ENCODE measurements around the gene PLEK2. TPM values are rescaled to one million over a fixed set of nuclear protein-coding genes. Genes with fewer than 3 reads are reported as not detected.

PLEK2 gene
- total RNA-seq, 1 donor from 2014 or later, result not detected

- no peak for DNase-seq (ENCODE audit: low spot score)
- no peaks in the 10 kb centered on the region for H3F3A ChIP-seq (ENCODE audit: low read depth)
- no peaks in the 10 kb centered on the region for H3K9me3 Mint-ChIP-seq
- no peaks in the 10 kb centered on the region for H4K20me1 ChIP-seq (ENCODE audit: low read depth)
- no peaks in the 10 kb centered on the region for H3K36me3 Mint-ChIP-seq
- H3K9ac ChIP-seq, result no peak overlapping the region
- no peak overlapping the region for H3K27ac Mint-ChIP-seq
- peaks cover 14% of the 10 kb centered on the region for H3K4me1 ChIP-seq
- no peaks in the 10 kb centered on the region for H3K9me3 ChIP-seq (ENCODE audit: low read depth)
- H3K36me3 ChIP-seq, result no peaks in the 10 kb centered on the region
- H2AFZ ChIP-seq (replicated peaks), result no peak overlapping the region
- H3K4me3 Mint-ChIP-seq, result peak overlapping the region; percentile 21
- no peak overlapping the region for H3K27ac ChIP-seq
- H3K4me2 ChIP-seq, result no peak overlapping the region
- TF ChIP-seq EZH2 (IDR thresholded peaks at IDR 0.05) (no peak), EZH2phosphoT487 (IDR thresholded peaks at IDR 0.05) (no peak), CTCF (IDR thresholded peaks at IDR 0.05) (no peak)
- H3K4me1 Mint-ChIP-seq, result peaks cover 25% of the 10 kb centered on the region
- no peak overlapping the region for H3K4me3 ChIP-seq
- H3K79me2 ChIP-seq (ENCODE audit: low read depth), result no peaks in the 10 kb centered on the region
- H3K27me3 ChIP-seq, result peaks cover 4% of the 10 kb centered on the region
- H3K27me3 Mint-ChIP-seq (ENCODE audit: insufficient read depth, low read depth), result peaks cover 10% of the 10 kb centered on the region
These were observed 13.6 kb upstream of the PLEK2 start for GRCh38 chr14:67425608-67426007.

GRCh38 chr14:67424539-67424938 lies 12.6 kb upstream of the PLEK2 start:
- H3K9me3 Mint-ChIP-seq, result no peaks in the 10 kb centered on the region

GRCh38 chr14:67423424-67423823 lies 11.5 kb upstream of the PLEK2 start:
- no peak for DNase-seq (ENCODE audit: low spot score)
- no peaks in the 10 kb centered on the region for H3K36me3 Mint-ChIP-seq
- Histone ChIP-seq H3F3A (ENCODE audit: low read depth) (no peaks in the 10 kb centered on the region), H3K27me3 (peaks cover 4% of the 10 kb centered on the region), H3K27ac (no peak overlapping the region), H2AFZ (replicated peaks) (no peak overlapping the region), H3K4me1 (peaks cover 14% of the 10 kb centered on the region), H4K20me1 (ENCODE audit: low read depth) (no peaks in the 10 kb centered on the region), H3K4me3 (no peak overlapping the region), H3K79me2 (ENCODE audit: low read depth) (no peaks in the 10 kb centered on the region), H3K4me2 (no peak overlapping the region), H3K36me3 (no peaks in the 10 kb centered on the region), H3K9ac (no peak overlapping the region), H3K9me3 (ENCODE audit: low read depth) (no peaks in the 10 kb centered on the region)
- H3K9me3 Mint-ChIP-seq, result no peaks in the 10 kb centered on the region
- peaks cover 21% of the 10 kb centered on the region for H3K4me1 Mint-ChIP-seq
- H3K27me3 Mint-ChIP-seq (ENCODE audit: insufficient read depth, low read depth), result peaks cover 9% of the 10 kb centered on the region
- H3K4me3 Mint-ChIP-seq, result no peak overlapping the region
- H3K27ac Mint-ChIP-seq, result no peak overlapping the region
- TF ChIP-seq EZH2 (IDR thresholded peaks at IDR 0.05) (no peak), CTCF (IDR thresholded peaks at IDR 0.05) (no peak)

More at GRCh38 chr14:67424539-67424938, 12.6 kb upstream of the PLEK2 start:
- Histone ChIP-seq H3K27ac (no peak overlapping the region), H4K20me1 (ENCODE audit: low read depth) (no peaks in the 10 kb centered on the region), H3K4me3 (no peak overlapping the region), H3K4me2 (no peak overlapping the region), H2AFZ (replicated peaks) (no peak overlapping the region), H3K27me3 (peaks cover 4% of the 10 kb centered on the region), H3K9ac (no peak overlapping the region), H3K36me3 (no peaks in the 10 kb centered on the region), H3K4me1 (peaks cover 14% of the 10 kb centered on the region), H3K9me3 (ENCODE audit: low read depth) (no peaks in the 10 kb centered on the region), H3K79me2 (ENCODE audit: low read depth) (no peaks in the 10 kb centered on the region), H3F3A (ENCODE audit: low read depth) (no peaks in the 10 kb centered on the region)
- peaks cover 25% of the 10 kb centered on the region for H3K4me1 Mint-ChIP-seq
- H3K4me3 Mint-ChIP-seq, result no peak overlapping the region
- DNase-seq (ENCODE audit: low spot score), result no peak
- H3K27ac Mint-ChIP-seq, result no peak overlapping the region
- TF ChIP-seq CTCF (IDR thresholded peaks at IDR 0.05) (no peak), EZH2 (IDR thresholded peaks at IDR 0.05) (no peak), EZH2phosphoT487 (IDR thresholded peaks at IDR 0.05) (no peak)
- peaks cover 12% of the 10 kb centered on the region for H3K27me3 Mint-ChIP-seq (ENCODE audit: insufficient read depth, low read depth)
- H3K36me3 Mint-ChIP-seq, result no peaks in the 10 kb centered on the region
